GM21619 (cell line): ENCODE results near the gene ANKRD30B.
"Not testable (repeated sequence)": the region's sequence is repeated elsewhere in the genome, so short reads cannot be mapped to it uniquely, and the experiment has no call there.

Experiments
- ATAC-seq: cut with Tn5 transposase; IDR thresholded peaks from one replicate; pipeline ENCODE4 v1.9.1; 2021; ENCODE audit not compliant: unreplicated experiment

Gene ANKRD30B

DNA sequence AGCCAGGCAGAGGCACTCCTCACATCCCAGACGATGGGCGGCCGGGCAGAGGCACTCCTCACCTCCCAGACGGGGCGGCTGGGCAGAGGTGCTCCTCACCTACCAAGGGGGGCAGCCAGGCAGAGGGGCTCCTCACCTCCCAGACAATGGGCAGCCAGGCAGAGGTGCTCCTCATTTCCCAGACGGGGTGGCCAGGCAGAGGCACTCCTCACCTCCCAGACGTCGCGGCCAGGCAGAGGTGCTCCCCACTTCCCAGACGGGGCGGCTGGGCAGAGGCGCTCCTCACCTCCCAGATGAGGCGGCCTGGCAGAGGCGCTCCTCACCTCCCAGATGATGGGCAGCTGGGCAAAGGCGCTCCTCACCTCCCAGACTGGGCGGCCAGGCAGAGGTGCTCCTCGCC lies 107.7 kb downstream of the ANKRD30B start:
- ATAC-seq, result not testable (repeated sequence)

DNA sequence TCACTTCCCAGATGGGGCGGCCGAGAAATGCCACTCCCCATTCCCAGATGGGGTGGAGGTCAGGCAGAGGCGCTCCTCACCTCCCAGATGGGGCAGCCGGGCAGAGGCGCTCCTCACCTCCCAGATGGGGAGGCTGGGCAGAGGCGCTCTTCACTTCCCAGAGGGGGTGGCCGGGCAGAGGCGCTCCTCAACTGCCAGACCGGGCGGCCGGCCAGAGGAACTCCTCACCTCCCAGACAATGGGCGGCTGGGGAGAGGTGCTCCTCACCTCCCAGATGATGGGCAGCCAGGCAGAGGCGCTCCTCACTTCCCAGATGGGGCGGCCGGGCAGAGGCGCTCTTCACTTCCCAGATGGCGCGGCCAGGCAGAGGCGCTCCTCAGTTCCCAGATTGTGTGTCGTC lies 108.3 kb downstream of the ANKRD30B start:
- not testable (repeated sequence) for ATAC-seq

DNA sequence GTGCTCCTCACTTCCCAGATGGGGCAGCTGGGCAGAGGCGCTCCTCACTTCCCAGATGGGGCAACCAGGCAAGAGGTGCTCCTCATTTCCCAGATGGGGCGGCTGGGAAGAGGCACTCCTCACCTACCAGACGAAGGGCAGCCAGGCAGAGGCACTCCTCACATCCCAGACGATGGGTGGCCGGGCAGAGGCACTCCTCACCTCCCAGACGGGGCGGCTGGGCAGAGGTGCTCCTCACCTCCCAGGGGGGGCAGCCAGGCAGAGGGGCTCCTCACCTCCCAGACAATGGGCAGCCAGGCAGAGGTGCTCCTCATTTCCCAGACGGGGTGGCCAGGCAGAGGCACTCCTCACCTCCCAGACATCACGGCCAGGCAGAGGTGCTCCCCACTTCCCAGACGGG lies 110.5 kb downstream of the ANKRD30B start:
- not testable (repeated sequence) for ATAC-seq

DNA sequence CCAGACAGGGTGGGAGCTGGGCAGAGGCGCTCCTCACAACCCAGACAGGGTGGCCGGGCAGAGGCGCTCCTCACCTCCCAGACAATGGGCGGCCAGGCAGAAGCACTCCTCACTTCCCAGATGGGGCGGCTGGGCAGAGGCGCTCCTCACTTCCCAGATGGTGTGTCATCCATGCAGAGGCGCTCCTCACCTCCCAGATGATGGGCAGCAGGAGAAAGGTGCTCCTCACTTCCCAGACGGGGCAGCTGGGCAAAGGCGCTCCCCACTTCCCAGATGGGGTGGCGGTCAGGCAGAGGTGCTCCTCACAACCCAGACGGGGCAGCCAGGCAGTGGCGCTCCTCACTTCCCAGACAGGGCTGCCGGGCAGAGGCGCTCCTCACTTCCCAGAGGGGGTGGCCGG lies 112.0 kb downstream of the ANKRD30B start:
- not testable (repeated sequence) for ATAC-seq

DNA sequence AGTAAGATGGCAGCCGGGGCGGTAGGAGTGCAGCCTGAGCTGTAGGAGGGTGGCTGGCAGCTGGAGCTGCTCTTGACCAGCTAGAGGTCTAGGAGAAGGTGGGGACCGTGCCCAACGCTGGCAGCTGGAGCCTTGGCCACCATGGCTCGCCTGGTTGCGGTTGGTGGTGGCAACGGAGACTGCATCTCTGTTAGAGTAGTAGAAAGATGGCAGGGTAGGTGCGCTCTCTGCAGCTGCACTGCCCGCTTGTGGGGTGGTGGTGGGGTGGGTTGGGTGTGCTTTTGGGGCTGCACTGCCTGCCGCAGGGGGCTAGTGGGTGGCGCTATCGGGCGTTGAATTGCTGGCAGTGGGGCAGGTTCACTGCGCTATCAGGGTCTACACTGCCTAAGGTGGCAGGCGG lies 118.5 kb downstream of the ANKRD30B start:
- ATAC-seq, result not testable (repeated sequence)

DNA sequence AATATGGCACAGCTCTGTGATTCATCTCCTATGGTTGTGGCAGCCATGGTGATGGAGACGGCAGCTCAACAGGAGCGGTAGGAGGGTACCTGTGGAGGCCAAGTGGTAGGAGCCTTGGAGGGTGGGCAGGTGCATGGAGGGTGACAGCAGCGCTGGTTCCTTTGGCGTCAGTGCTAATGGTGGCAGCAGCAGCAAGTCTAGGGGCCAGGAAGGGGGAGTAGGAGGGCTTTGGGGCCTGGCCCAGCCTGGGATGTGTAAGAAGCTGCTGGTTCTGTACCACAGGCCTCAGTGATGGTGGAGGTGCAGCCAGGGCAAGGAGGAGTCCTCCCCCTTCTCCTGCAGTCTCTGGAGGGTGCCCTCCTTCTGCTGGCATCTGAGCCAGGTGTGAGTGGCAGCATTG lies 120.0 kb downstream of the ANKRD30B start:
- ATAC-seq, result not testable (repeated sequence)

DNA sequence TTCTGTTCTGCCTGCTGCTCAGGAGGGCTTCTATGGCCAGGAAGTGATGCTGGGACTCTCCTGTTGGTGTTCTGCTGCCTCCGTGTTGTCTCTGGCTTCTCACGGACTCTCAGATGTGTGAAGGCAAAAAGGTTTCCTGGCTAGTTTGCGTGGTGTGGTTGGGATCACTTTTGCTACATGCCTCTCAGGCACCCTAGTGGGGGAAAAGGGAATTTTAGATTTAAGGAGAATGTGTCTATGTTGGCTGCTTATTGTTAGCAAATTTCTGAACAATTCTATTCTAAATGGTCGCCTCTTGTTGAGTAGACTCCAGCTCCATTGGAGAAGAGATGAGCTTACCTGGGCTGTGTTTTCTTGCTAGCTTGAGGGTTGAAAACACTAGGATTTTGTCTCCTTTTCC lies 120.9 kb downstream of the ANKRD30B start:
- not testable (repeated sequence) for ATAC-seq

DNA sequence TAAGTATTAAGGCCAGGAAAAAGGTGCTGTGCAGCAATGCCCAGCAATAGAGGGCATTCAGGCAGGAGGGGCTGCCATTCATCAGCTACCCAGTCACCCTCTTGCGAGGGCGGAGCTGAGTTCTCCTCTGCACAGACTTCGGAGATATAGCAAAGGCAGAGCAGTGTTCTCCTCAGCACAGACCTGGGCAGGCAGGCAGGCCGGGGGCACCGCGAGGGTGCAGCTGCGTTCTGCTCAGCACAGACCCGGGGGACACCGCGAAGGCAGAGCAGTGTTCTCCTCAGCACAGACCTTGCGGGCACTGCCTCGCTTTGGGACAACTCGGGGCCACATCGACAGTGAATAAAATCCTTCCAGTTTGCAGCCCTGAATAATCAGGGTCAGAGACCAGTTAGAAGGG lies 130.9 kb downstream of the ANKRD30B start:
- not testable (repeated sequence) for ATAC-seq

DNA sequence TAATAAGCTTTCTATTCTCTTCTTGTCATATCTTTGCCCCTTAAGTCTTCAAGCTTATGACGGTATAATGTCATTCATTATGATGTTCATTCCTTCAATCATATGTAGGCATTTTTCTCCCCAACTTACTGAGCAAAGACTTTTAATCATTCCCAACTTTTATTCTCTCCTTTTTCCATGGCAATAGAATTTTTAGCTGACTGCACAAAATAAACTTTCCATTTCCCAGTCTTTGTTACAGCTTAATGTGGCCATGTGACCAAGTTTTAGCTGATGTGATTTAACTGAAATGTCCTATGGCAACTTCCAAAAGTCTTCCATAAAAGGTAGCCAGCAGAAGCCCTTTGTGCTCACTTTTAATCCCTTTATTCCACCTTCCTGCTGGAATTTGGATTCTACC lies 152.5 kb downstream of the ANKRD30B start:
- no peak for ATAC-seq
